HG03565 (cell line): ENCODE data around the gene ZNF507.
"Not testable (repeated sequence)": the region's sequence is repeated elsewhere in the genome, so short reads cannot be mapped to it uniquely, and the experiment has no call there.

Experiments
- ATAC-seq: cut with Tn5 transposase; IDR thresholded peaks from one replicate; pipeline ENCODE4 v1.9.1; 2021; ENCODE audit warnings: mild to moderate bottlenecking, moderate library complexity; ENCODE audit not compliant: unreplicated experiment

ZNF507 gene

GRCh38 chr19:32406161-32407003 lies 61.0 kb downstream of the ZNF507 start:
- no peak for ATAC-seq

GRCh38 chr19:32407004-32407992 lies 61.9 kb downstream of the ZNF507 start:
- ATAC-seq = no peak

- ATAC-seq = no peak
Measured at GRCh38 chr19:32415246-32415645, 69.8 kb downstream of the ZNF507 start.

GRCh38 chr19:32415669-32416068 lies 70.3 kb downstream of the ZNF507 start:
- ATAC-seq = no peak

- ATAC-seq = no peak
Measured at GRCh38 chr19:32416749-32417456, 71.5 kb downstream of the ZNF507 start.

GRCh38 chr19:32418155-32418554 lies 72.7 kb downstream of the ZNF507 start:
- no peak for ATAC-seq

GRCh38 chr19:32421589-32422361 lies 76.4 kb downstream of the ZNF507 start:
- no peak for ATAC-seq

GRCh38 chr19:32422435-32422834 lies 77.0 kb downstream of the ZNF507 start:
- no peak for ATAC-seq

- not testable (repeated sequence) for ATAC-seq
Measured at GRCh38 chr19:32423944-32424343, 78.5 kb downstream of the ZNF507 start.

- no peak for ATAC-seq
Measured at GRCh38 chr19:32427536-32427935, 82.1 kb downstream of the ZNF507 start.

- ATAC-seq = no peak
Measured at GRCh38 chr19:32436692-32437091, 91.3 kb downstream of the ZNF507 start.

- no peak for ATAC-seq
Measured at GRCh38 chr19:32437096-32437495, 91.7 kb downstream of the ZNF507 start.
